Astrocyte of the cerebellum (primary cell): Measurements from ENCODE around the gene B9D1.

Experiments used
- DNase-seq: peaks from one replicate; pipeline ENCODE4 v3.0.0-alpha.2; 2011; ENCODE audit warnings: low read depth
- H3K4me3 ChIP-seq: 2 replicates; pipeline ENCODE4 v1.5.1; 2011; ENCODE audit warnings: mild to moderate bottlenecking, low read depth, low read length, moderate library complexity
- in situ Hi-C: cut with HindIII; loops from 2 replicates; pipeline ENCODE4 v1.10.0; 2017; ENCODE audit warnings: low sequenced_read_pairs
- TF ChIP-seq, protein P1 (sequence below): IDR thresholded peaks from 2 replicates; pipeline ENCODE4 v1.5.1; 2012; ENCODE audit warnings: low read length, low read depth, moderate library complexity, mild to moderate bottlenecking; ENCODE audit errors: missing control alignments

B9D1 gene

GRCh38 chr17:19329839-19330238 lies 32.7 kb downstream of the B9D1 start:
- in situ Hi-C loops, result no loop called here
- no peak overlapping the region for H3K4me3 ChIP-seq
- TF ChIP-seq, protein P1, sequence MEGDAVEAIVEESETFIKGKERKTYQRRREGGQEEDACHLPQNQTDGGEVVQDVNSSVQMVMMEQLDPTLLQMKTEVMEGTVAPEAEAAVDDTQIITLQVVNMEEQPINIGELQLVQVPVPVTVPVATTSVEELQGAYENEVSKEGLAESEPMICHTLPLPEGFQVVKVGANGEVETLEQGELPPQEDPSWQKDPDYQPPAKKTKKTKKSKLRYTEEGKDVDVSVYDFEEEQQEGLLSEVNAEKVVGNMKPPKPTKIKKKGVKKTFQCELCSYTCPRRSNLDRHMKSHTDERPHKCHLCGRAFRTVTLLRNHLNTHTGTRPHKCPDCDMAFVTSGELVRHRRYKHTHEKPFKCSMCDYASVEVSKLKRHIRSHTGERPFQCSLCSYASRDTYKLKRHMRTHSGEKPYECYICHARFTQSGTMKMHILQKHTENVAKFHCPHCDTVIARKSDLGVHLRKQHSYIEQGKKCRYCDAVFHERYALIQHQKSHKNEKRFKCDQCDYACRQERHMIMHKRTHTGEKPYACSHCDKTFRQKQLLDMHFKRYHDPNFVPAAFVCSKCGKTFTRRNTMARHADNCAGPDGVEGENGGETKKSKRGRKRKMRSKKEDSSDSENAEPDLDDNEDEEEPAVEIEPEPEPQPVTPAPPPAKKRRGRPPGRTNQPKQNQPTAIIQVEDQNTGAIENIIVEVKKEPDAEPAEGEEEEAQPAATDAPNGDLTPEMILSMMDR, result no peak
- DNase-seq, result no peak

GRCh38 chr17:19329136-19329535 lies 33.4 kb downstream of the B9D1 start:
- no peak for DNase-seq
- TF ChIP-seq, protein P1, result no peak
- in situ Hi-C loops, result no loop called here
- H3K4me3 ChIP-seq, result no peak overlapping the region

DNA sequence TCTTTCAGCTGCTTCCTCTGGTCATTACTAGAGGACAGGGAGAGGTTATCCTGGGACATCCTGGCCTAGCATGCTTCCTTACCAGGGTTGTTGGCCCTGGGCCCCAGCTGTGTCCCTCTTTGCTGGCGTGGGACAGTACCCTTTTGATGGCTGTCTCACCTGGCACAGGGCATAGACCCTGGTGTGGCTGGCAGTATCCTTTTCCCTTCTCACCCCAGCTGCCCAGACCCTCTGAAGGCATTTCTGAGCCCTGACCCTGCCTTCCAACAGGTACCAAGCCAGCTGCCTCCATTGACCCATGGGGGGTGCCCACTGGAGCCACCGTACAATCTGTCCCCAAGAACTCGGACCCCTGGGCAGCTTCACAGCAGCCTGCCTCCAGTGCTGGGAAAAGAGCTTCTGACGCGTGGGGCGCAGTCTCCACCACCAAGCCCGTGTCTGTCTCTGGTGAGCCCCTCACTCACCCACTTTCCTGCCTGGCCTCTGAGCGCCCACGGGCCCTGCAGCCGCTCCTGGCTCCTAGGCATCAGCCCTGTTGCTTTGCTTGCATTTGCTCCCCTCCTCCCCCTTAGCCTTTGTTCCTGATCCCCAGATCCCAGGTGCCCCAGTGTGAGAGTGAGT lies 34.0 kb downstream of the B9D1 start:
- TF ChIP-seq, protein P1, result no peak
- in situ Hi-C loops, result no loop called here
- no peak overlapping the region for H3K4me3 ChIP-seq
- DNase-seq, result no peak

GRCh38 chr17:19327031-19327783 lies 35.3 kb downstream of the B9D1 start:
- H3K4me3 ChIP-seq, result no peak overlapping the region
- TF ChIP-seq, protein P1, result no peak
- DNase-seq, result peak; percentile 88
- in situ Hi-C loops, result no loop called here

DNA sequence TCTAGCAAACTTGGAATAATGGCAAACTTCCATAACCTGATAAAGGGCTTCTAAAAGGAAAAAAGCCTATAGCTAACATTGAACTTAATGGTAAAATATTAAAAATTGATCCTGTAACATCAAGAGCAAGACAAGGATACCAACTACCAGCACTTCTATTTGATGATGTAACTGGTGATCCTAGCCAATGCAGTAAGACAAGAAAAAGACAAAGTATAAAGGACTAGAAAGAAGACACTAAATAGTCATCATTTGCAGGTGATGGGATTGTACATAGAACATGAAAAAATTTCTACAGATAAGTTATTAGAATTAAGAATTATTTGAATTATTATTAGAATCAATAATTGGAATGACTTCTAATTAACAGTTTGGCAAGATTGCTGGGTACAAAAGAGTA lies 37.0 kb downstream of the B9D1 start:
- in situ Hi-C loops, result no loop called here
- TF ChIP-seq, protein P1, result no peak
- H3K4me3 ChIP-seq, result no peak overlapping the region
- no peak for DNase-seq

DNA sequence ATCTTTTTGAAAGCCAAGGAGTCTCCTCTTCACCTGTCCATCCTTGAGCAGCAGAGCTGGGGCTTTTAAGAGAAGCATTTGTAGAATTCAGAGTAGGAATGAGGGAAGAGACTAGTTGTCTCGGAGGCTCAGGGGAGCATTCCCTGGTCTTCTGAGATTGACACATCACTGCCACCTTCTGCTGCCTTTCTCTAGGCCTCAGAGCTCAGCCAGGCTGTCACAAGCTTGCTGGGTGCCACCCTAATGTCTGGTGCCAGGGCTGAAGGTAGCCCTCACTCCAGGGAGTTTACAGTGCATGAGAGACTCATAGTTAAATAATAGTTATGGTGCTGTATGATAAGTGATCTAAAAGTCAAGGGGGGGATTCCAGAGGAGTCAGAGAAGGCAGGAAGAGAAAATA lies 39.7 kb downstream of the B9D1 start:
- H3K4me3 ChIP-seq, result no peak overlapping the region
- in situ Hi-C loops, result no loop called here
- DNase-seq, result no peak
- TF ChIP-seq, protein P1, result no peak
